HG02642 (cell line): ENCODE measurements around the gene ARMC8.
A peak's percentile ranks its signal among the peaks of the same experiment; 100 is the strongest.
"Not testable (repeated sequence)": the region's sequence is repeated elsewhere in the genome, so short reads cannot be mapped to it uniquely, and the experiment has no call there.

Experiments
- ATAC-seq: cut with Tn5 transposase; IDR thresholded peaks from one replicate; pipeline ENCODE4 v1.9.1; 2021; ENCODE audit warnings: mild to moderate bottlenecking; ENCODE audit not compliant: unreplicated experiment, poor library complexity

The ARMC8 gene, protein sequence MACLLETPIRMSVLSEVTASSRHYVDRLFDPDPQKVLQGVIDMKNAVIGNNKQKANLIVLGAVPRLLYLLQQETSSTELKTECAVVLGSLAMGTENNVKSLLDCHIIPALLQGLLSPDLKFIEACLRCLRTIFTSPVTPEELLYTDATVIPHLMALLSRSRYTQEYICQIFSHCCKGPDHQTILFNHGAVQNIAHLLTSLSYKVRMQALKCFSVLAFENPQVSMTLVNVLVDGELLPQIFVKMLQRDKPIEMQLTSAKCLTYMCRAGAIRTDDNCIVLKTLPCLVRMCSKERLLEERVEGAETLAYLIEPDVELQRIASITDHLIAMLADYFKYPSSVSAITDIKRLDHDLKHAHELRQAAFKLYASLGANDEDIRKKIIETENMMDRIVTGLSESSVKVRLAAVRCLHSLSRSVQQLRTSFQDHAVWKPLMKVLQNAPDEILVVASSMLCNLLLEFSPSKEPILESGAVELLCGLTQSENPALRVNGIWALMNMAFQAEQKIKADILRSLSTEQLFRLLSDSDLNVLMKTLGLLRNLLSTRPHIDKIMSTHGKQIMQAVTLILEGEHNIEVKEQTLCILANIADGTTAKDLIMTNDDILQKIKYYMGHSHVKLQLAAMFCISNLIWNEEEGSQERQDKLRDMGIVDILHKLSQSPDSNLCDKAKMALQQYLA

GRCh38 chr3:138187296-138188012 lies at the start of gene ARMC8:
ARMC8 (plus strand) TSS chr3:138187301; CDS start chr3:138187555, 254 bp downstream.
- peak; percentile 71 for ATAC-seq

DNA sequence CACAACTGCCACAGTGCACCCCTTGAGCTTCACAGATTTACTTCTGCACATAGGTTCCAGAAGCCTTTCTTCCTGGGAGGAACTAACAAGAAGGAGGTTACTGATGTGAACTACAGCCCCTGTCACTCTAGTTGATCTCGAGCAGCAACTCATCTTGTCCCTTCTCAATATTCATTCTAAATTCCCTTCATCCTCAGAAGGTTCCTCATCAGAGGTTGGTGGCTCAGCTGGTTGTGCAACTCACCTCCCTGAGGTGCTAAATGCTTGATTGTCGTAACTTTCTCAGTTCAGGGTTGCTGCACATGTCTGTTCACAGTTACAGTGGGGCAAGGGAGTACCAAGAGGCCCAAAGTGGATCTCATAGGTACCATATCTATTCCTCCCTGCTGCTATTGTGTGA lies 49.2 kb upstream of the ARMC8 start:
- no peak for ATAC-seq

GRCh38 chr3:138139691-138140090 lies 47.4 kb upstream of the ARMC8 start:
- ATAC-seq: no peak

DNA sequence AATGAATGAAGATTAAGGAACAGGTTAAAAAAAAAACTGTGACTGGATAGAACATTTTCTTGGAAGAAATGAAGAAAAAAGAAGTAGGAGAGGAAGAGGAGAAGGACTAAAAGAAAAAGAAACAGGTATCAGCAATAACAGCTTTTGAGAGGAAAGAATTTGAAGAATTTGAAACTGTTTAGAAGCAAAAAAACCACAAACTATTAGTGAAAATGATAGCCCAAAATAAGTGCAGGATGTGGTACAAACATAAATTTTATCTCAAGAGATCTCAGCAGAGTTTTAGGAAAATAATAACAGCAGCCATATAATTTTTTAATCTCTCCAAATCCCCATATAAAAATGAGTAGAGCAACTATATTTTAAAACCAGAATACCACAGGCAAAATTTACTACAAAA lies 46.2 kb upstream of the ARMC8 start:
- ATAC-seq: no peak

DNA sequence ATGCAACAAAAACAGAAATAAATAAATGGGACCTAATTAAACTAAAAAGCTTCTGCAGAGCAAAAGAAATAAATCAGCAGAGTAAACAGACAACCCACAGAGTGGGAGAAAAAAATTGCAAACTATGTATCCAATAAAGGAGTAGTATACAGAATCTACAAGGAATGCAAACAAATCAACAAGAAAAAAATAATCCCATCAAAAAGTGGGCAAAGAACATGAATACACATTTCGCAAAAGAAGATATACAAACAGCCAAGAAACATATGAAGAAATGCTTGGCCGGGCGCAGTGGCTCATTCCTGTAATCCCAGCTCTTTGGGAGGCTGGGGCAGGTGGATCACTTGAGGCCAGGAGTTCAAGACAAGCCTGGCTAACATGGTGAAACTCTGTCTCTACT lies 44.9 kb upstream of the ARMC8 start:
- not testable (repeated sequence) for ATAC-seq

DNA sequence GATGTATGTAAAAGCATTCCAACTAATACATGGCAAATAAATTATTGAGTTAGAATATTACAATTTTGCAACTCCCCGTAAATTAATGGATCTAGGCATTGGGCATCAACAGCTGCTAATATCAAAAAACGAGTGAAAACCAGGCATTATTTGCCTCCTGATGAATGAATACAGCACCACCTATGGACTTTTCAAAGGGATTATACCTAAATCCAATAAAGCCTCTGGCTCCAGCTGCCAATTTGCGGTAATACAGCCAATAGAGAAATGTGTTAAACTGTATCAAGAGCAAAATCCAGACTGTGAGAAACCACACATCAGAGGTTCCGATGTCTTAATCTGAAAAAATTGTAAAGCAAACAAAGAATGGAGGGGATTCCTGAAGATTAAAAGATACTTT lies 38.6 kb upstream of the ARMC8 start:
- no peak for ATAC-seq

DNA sequence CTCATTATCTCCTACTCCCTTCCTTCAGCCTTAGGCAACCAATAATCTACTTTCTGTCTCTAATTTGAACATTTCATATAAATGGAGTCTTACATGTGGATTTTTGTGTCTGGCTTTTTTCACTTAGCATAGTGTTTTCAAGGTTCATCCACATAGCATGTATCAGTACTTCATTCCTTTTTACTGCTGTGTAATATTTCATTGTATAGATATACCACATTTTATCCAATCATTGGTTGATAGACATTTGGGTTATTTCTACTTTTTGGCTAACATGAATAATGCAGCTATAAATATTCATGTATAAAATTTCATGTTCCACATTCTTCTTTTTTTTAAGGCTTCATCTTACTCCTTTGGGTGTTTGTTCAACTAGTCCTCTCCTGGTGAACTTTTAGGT lies 32.6 kb upstream of the ARMC8 start:
- no peak for ATAC-seq

DNA sequence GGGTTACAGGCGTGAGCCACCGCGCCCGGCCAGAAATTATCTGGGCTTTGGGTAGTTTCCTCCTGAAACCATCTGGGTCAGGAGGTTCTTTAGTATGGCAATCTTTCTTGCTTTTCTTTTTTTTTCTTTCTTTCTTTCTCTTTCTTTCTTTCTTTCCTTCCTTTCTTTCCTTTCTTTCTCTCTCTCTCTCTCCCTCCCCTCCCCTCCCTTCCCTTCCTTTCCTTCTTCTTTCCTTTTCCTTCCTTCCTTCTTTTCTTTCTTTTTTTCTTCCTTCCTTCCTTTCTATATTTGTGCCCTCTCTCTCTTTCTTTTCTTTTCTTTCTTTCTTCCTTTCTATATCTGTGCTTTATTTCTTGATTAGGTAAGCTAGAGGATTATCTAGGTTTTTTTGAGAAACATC lies 29.4 kb upstream of the ARMC8 start:
- ATAC-seq: no peak

DNA sequence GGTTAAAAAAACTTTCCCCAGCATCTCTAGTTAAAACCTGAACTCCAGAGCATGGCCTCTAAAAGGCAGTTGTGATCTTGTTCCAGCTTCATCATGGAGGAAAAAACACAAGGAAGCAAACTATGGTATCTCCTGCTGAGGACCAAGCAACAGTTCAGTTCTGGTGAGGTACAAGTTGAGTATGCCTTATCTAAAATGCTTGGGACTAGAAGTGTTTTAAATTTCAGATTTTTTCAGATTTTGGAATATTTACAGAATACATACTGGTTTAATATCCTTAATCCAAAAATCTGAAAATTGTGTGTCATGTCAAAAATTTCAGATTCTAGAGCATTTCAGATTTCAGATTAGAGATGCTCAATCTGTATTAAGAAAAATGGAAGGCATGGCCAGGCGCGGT lies 22.0 kb upstream of the ARMC8 start:
- ATAC-seq: no peak

- ATAC-seq: no peak
Observed at GRCh38 chr3:138172625-138173024, 14.5 kb upstream of the ARMC8 start.

DNA sequence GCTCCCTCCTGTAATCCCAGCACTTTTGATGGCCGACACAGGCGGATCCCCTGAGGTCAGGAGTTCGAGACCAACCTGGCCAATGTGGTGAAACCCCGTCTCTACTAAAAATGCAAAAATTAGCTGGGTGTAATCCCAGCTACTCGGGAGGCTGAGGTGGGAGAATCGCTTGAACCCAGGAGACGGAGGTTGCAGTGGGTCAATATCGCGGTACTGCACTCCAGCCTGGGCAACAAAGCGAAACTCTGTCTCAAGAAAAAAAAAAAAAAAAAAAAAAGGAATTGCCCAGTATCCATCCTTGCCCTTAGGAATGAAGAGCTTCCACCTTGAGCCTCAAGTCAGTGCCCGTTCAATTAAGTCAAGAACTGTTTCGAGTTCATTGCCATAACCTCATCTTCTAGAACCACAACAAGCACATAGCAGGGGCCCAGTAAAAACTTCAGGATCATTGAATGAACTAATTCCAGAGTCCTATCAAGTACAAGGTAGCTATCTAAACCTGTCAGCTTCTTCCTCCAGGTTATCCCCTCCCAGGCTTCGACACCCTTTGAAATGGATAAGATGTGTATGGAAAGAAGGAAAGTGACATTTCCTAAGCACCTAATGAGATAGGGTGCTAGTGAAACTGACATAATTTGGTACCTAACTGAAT lies 13.2 kb upstream of the ARMC8 start:
- no peak for ATAC-seq

DNA sequence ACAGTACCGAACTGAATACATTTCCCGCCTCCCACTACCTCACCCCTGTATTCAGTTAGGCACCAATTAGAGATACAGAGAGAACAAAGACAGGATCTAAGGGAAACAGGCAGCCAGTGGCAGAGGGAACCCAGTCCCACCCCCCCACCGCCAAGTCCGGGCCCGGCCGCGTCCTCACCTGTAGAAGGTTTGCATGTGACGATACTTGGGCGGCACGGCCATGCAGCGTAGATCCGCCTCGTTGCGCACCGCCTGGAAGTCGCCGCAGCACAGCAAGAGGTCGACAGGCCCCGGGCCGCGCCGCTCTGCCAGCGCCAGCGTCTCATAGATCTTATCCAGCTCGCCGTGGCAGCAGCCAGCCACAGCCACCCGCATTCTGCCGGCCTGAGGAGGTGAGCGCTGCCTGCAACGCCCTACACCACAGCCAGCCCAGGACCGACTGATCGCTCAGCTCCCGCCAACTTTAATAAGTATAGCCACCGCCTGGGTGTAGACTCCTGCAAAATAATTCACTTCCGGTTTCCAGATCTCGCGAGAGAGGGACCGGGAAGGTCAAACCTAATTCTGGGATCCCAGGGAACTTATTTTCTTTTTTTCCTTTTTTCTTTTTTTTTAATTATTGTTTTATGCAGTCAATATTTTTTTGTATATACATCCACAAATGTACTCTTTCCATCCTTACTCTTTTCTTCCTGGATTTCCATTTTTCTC lies 12.5 kb upstream of the ARMC8 start, which contains the start of gene DBR1:
Gene DBR1, minus strand, starts transcription at position 501 of the 711 bp plus-strand sequence. Its CDS starts 126 bp downstream, at position 375.
- peak; percentile 95 for ATAC-seq

DNA sequence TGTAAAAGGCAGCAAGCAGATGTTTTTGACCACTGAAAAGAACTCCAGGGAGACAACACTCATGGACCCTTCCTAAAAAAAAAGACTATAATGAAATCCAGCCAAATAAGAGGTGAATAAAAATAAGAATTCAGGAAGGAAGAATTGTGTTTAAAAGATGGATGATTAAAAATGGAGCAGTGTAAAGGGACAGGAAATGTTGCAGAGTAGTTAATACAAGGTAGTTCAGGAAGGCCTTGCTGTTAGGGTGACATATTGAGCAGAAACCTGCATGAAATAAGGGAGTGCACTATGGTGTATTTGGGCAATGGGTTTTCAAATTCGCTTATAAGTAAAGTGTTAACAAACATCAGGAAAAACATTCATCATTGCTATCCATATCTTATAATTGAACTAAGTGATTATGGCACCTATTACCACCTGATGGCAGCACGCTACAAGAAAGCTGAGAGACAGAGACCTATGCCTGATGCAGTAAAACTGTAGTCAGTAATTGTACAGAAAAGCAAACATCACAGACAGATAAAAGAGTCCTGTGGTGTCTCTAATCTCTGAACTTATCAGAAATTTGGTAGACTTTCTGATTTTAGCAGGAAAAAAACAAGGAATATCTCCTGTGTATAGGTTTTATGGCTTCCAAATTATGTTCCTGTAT lies 6.6 kb upstream of the ARMC8 start:
- ATAC-seq: no peak

DNA sequence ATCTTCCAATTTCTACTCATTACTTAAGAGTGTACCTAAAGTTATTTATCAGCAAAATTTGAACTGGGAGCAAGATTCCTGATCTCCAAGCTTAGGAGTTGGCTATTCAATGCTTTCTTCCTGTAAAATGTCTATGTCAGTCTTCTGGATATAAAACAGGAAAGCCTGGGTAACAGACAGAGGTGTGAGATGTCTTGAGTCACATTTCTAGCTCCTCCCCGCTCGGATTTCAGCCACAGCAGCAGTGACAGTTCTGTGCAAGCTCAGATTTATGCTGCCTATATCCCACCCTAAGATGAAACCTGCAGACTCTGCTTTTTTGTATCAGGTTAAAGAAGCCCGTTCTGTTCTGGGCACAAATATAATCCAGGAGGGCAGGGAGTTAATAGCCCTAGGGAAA lies 2.1 kb upstream of the ARMC8 start:
- no peak for ATAC-seq

DNA sequence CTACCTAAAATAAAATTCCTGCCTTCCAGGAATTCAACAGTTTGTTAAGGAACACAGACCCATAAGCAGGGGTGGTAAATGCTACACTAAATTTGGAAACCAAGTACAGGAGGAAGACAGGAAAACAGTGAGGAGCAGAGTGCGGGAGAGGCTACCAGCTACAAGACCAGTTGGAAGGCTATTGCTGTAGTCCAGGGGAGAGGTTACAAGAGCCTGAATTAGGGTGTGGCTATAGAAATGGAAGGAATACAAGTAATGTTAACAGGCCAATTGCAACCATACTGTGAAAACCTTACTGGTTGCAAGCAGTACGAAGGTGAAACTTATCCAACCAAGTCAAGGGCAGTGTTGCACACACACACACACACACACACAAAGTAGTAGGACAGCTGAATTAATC lies 880 bp upstream of the ARMC8 start:
- ATAC-seq: no peak

- peak; percentile 94 for ATAC-seq
Observed at GRCh38 chr3:138186803-138187295, 252 bp upstream of the ARMC8 start.

- no peak for ATAC-seq
Observed at GRCh38 chr3:138188013-138188730, 1.1 kb downstream of the ARMC8 start.

DNA sequence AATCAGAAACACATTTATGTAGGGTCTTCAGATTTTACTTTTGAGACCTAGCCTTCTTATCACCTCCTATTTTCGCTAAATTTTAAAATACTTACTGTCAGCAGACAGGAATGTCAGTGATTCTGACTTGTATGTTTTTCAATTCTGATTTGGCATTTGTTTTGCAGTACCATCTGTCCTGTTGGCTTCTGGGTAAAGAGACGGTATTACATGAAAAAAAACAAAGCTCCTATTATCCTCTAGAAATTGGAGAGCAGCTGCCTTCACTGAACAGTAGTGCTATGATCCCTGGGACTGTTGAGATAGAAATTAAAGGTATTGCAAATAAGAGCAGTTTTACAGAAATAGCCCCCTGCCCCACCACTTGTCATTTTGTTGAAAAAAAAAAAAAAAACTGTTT lies 8.4 kb downstream of the ARMC8 start:
- no peak for ATAC-seq

DNA sequence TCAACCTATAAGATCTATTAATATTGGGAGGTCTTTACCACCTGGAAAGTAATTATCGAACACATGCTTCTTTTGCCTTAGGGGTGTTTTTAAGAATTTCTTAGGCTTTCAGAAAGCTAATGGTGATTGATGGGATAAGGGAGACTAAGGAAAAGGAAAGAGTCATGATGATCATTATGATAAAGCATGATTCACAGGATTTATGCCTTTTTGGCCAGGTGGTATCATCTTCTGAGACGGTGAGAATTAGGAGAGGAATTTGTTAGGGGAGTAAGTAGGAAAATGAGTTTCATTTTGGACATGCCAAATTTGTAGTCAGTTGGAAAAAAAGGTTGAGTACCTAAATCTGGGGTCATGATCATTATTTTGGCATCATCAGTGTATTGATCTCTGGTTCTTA lies 8.9 kb downstream of the ARMC8 start:
- no peak for ATAC-seq
